HG02798 (cell line): ENCODE measurements around the gene GAGE10.

Source experiments
- ATAC-seq: cut with Tn5 transposase; IDR thresholded peaks from one replicate; pipeline ENCODE4 v1.9.1; 2021; ENCODE audit warnings: mild to moderate bottlenecking; ENCODE audit not compliant: unreplicated experiment, poor library complexity

GAGE10 gene, protein sequence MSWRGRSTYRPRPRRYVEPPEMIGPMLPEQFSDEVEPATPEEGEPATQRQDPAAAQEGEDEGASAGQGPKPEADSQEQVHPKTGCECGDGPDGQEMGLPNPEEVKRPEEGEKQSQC

DNA sequence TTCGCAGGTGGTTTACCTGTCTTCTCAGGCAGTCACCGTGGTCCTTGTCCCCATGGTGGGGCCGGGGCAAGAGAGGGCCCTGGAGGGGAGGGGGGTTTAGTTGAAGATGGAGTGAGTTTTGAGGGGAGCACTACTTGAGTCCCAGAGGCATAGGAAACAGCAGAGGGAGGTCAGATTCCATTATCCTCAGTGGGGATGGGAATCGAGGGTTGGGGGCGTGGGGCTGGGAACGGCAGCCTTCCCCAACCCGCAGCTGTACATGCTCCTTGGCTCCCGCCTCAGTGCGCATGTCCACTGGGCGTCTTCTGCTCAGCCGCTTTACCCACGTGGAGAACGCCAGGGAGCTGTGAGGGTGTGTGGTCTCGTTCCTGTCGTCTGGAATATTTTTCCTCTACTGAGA is at the start of gene GAGE10:
Gene GAGE10 (plus strand): TSS at position 301 of the 400 bp plus-strand sequence. CDS start 1,214 bp downstream, outside the sequence.
- ATAC-seq = no peak

DNA sequence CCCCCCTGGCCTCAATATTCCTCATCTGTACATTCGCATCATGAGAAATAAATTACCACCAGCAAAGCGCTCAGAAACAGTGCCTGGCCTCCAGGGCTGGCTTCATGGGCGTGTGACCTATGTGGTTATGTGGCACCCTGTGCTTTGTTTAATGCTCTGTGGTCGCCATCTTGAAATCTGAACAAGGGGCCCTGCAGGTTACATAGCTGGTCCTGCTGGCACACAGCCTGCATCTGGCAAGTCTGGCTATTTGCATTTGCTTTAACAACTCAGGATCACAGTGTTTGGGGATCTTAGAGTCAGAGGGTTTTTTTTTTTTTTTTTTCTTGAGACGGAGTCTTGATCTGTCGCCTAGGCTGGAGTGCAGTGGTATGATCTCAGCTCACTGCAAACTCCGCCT is 48.8 kb upstream of the GAGE10 start:
- ATAC-seq = no peak

DNA sequence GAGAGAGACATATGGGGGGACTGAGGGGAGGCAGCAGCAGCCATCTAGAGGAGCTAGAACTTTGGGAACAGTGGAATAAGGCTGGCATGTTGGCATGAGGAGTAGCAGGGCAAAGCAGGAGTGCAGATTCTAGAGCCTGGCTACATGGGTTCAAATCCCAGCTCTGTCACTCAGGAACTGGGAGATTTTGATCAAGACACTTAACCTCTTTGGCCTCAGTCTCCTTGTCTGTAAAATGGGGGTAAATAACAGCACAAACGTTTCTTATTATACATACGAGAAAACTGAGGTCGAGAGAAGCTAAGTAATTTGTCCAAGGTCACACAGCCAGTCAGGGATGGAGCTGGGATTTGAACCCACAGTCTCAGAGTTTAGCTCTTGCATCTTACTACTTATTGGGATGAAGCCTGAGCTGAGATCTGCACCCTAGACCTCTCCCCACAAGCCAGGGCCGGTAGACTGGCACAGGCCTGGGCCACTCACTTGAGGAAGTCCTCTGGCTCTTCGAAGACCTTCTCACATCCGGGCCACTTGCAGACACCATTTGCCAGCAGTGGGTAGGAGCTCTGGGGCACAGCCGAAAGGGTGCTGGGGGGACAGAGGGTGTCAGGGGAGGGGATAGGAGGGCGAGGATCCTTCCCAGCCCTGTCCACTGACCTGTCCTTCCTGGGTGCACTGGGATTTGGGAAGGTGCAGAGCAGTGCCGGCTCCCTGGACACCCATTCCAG is 47.0 kb upstream of the GAGE10 start:
- no peak for ATAC-seq

DNA sequence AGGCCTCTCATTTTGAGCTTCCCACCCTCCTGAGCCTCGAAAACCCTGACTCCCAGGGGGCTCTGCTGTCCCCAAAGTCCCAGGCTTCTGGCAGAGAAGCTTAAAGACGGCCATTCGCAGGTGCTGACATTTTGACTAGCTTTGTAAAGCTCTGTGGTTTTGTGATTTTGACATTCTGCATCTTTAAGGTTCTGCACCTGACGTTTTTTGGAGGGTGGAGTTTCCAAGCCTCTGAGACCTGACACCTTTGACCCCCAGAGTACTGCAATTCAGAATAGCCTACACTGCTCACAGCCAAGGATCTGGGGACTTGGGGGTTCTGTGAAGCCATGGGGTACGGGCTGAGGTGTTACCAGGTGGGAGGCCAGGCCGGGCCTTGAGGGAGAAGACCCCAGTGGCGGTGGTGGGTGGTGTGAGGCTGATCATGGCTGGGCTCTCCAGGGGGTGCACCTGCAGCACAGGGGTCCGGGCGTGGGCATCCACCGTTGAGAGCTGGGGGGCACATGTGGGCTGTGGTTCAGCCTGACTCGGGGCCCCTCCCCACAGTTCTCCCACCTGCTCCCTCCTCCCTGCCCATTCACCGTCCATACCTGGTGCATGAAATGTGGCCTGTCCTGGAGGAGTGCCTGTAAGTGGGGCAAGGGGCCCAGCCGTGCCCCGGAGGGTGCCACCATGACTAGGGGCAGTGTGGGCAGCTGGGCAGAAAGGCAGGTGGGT is 46.2 kb upstream of the GAGE10 start:
- no peak for ATAC-seq

DNA sequence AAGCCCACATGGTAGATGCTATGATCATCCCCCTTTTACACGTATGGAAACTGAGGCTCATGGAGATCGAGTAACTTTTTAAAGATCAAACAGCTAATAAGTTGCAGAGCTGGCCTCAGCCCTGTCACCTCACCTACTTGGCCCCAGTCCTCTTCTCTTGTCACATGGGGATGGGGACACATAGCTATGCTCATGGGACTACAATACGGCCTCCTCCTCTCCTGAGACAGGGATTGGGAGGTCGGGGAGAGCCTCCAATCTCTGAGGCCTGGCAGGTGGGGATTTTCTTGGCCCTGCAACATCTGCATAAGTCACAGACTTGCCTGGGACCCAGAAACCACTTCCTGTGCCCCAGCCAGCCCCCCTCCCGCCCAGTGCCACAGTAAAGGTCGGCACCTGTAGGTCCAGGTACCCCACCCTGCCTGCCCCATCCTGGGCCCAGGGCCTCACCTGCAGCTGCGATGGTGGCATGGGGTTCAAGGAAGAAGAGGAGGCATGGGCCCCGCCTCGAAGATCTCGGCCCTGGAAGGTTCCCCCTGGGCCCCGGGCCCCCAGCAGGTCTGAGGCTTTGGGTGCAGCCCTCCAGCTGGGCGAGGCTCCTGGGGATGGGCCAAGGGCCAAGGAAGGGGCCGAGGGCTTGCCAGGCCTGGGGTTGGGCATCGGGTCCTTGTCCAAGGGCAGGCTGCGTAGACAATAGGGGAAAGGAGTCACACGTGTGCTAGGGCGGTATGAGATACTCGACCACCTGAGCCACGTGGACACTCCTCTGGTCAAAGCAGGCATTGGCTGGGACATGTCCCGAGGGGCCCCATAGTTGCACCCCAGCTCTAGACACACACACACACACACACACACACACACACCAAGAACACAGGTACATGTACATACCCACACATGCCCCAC is 45.3 kb upstream of the GAGE10 start:
- no peak for ATAC-seq

GRCh38 chrX:49258749-49259124 is 44.7 kb upstream of the GAGE10 start:
- no peak for ATAC-seq

GRCh38 chrX:49260221-49260985 is 43.0 kb upstream of the GAGE10 start:
- ATAC-seq = no peak

DNA sequence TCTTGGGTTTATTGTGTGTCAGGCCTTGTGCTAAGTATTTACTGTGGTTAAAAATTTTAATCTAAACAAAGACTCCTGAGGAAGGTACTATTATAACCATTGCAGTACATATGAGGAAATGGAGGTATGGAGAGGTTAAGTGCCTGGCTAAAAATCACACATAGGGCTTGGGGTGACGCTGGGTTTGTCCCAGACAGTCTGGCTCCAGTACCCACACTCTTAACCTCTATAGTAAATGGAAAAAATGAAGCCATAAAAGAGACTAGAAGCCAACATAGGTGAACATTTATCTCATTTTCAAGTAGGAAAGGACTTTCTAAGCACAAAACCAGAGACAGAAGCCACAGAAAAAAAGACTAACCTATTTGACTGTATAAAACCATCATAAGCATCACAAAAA is 40.8 kb upstream of the GAGE10 start:
- ATAC-seq = no peak

DNA sequence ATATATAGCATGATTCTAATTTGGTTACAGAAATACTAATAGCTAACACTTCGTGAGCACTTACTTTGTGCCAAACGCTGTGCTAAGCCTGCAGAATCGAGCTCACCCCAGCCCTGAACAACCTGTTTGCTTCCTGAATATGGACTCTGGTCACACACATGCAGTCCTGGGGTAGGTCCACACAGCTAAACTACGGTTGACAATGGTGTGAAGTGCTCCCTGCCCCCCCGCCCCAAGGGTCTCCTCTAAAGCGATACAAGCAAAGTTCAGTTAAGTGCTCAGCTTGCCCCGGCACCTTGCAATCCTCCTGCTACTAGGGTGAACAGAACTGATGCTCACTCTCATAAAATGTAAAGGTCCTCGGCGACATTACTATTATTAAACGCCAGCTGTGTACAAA is 39.8 kb upstream of the GAGE10 start:
- no peak for ATAC-seq

- no peak for ATAC-seq
Observed at GRCh38 chrX:49264460-49264859, 39.0 kb upstream of the GAGE10 start, which contains the start of gene FOXP3. Gene FOXP3, minus strand, starts transcription at chrX:49264710. Its CDS starts 6,205 bp downstream, at chrX:49258505.

DNA sequence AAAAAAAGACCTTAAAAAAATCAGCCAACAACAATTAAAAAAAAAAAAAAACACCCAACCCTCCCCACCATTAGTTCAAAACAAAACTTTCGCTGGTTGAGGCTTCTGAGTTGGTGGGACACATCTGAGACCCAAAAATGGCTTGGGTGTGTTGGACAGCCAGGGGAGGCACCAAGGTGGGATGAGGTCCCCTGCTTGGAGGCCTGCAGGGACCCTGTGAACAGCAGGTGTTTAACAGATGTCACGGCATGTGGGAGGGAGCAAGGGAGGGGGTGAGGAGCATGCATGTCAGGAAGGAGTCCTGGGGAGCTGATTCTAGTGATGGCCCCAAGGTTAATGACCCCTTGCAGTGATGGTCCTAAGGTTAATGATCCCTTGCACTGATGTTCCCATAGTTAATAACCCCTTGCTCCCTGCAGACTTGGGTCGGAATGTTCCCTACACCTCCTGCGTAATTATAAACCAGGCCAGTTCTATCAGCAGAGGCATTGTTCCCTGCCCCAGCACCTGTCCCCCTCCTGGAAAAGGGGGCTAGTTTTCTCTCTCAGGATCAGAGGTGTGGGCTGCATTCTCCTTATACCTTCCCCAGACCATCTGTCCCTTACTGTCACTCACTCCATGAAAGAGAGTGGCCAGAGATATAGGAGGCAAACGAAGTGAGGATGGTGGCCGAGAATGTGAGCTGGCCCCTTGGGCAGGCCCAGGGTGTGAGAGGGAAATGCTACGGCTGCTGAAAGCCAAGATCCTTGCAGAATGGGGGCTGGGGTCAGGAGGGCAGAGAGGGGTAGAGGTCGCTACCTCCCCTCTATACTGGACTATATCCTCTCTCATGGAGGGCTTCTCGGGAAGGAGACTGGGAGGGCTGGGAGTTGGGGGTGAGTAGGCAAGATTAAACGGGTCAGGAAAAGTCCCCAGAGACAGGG is 36.7 kb upstream of the GAGE10 start:
- ATAC-seq = no peak

DNA sequence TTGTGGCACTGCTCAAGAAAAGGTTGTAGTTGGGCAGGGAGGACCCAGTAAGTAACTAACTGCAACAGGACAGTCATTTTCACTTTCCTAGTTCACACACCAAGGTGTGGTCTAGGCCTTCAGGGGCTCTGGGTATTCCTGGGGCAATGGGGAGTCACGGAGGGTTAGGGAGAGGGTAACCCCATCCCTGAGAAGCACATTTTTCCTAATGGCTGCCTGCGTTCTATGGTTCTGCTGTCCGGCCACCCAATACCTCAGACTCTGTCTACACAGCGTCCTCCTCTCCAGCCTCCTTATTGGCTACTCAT is 34.8 kb upstream of the GAGE10 start:
- no peak for ATAC-seq

DNA sequence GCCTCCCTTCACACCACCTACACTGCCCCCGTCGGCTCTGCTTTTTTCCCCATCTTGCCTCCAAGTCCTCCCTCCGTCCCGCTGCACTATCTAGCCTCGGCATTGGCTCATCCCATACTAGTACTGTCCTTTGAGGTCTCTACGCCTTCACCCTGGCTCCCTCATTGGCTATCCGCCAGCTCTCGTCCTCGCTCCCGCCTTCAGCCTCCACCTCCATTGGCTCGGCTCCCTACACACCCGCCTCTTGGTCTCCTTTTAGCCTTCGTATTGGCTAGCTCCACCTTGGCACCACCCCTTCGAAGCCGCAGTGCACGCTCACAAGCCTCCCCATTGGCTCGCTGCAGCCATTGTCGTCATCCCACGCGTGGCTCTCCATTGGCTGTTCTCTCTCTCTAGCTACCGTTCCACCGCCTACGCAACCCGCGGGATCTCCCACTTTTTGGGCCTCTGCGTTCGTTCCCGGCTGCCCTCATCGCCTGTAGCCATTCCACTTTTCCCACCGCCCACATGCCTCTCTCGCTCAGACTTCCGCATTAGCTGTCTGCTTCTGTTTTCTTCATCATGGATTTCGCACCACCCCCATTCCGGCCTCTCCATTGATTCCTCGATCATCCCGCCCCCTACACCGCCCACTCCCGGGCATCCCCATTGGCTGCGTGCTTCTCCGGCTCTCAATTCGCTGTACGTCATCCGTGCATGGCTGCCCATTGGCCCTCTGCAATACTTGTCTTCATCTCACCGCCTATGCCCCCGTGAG is 34.3 kb upstream of the GAGE10 start:
- ATAC-seq = peak; percentile 87

- peak; percentile 28 for ATAC-seq
Observed at GRCh38 chrX:49269767-49270248, 33.6 kb upstream of the GAGE10 start, which contains the start of gene PPP1R3F. Gene PPP1R3F, plus strand, starts transcription at chrX:49269793. Its CDS starts 77 bp downstream, at chrX:49269870.

DNA sequence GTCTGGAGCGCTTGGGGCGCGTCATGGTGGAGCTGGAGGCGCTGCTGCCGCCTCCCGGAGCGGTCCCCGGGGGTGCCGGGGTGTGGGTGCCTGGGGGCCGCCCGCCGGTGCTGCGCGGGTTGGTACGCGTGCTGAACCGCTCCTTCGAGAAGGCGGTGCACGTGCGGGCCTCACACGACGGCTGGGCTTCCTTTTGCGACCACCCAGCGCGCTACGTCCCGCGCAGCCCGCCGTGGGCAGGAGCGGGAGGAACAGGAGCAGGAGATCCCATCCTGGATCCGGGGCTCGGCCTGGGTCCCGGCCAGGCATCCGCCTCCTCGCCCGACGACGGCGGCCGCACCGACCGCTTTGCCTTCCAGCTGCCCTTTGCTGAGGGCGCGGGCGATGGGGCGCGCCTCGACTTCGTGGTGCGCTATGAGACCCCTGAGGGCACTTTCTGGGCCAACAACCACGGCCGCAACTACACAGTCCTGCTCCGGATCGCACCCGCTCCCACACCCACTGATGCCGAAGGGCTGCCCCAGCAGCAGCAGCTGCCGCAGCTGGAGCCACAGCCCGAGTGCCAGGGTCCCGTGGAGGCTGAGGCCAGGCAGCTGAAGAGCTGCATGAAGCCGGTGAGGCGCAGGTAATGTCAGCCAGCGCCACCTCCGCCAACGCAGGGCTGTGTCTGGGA is 33.1 kb upstream of the GAGE10 start:
- ATAC-seq = no peak

DNA sequence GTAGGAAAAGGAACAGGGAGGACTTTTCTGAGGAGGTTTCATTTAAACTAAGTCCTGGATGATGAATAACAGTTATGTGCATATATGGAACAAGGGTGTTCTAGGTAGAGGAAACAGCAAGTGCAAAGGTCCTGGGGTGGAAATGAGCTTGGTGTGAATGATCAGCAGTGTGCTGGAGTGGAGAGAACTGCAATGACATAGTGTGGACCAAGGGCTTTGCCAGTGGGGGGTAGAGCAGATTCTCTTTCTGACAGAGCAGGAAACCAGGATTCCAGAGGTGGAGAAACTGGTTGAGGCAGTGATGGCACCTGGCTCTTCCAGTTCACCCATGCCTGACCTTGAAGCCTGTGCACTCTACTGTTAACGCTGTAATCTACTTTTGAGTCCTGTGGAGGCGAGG is 32.1 kb upstream of the GAGE10 start:
- ATAC-seq = no peak

- ATAC-seq = no peak
Observed at GRCh38 chrX:49272421-49272820, 31.0 kb upstream of the GAGE10 start.
